DND-41 (cell line): ENCODE results near the gene WDFY4.

Experiments used
- ATAC-seq: fragments of 200-7000 bp; cut with Tn5 transposase; 3 replicates; pipeline ENCODE4 v1.9.1; 2021; ENCODE audit warnings: low read depth; ENCODE audit not compliant: insufficient read depth
- DNase-seq: peaks from one replicate; pipeline ENCODE4 v3.0.0-alpha.2; 2020
- H2AFZ ChIP-seq: 2 replicates; pipeline ENCODE4 v1.6.0; 2012; ENCODE audit warnings: low read depth, low read length
- H3K27ac ChIP-seq: 2 replicates; pipeline ENCODE4 v1.5.1; 2012; ENCODE audit warnings: low read length, inconsistent platforms
- H3K27me3 ChIP-seq: fragments of 200-600 bp; sonication (generic); 2 replicates; pipeline ENCODE4 v1.6.0; 2012; ENCODE audit warnings: low read length, mild to moderate bottlenecking, inconsistent platforms; ENCODE audit not compliant: insufficient read depth, poor library complexity
- H3K36me3 ChIP-seq: 2 replicates; pipeline ENCODE4 v1.5.1; 2012; ENCODE audit warnings: low read length, inconsistent platforms; ENCODE audit not compliant: insufficient read depth
- H3K4me1 ChIP-seq: 2 replicates; pipeline ENCODE4 v1.5.1; 2012; ENCODE audit warnings: mild to moderate bottlenecking, low read length; ENCODE audit not compliant: insufficient read depth
- H3K4me2 ChIP-seq: 2 replicates; pipeline ENCODE4 v1.6.0; 2012; ENCODE audit warnings: mild to moderate bottlenecking, moderate library complexity, low read length, inconsistent platforms; ENCODE audit not compliant: insufficient read depth
- H3K4me3 ChIP-seq, 2 experiments: fragments of 200-600 bp in 1 of 2; shearing (Covaris generic) in 1 of 2; 2 replicates each; pipeline ENCODE4 v1.5.1; 2012 to 2016; ENCODE audit warnings: inconsistent platforms in 2 of 2, low read length in 2 of 2, mild to moderate bottlenecking in 2 of 2, low read depth in 1 of 2, moderate library complexity in 1 of 2
- H3K79me2 ChIP-seq: 2 replicates; pipeline ENCODE4 v1.6.0; 2012; ENCODE audit warnings: low read length, inconsistent platforms; ENCODE audit not compliant: insufficient read depth
- H3K9ac ChIP-seq: 2 replicates; pipeline ENCODE4 v1.6.0; 2012; ENCODE audit warnings: low read depth, mild to moderate bottlenecking, inconsistent platforms, low read length, moderate library complexity
- H3K9me3 ChIP-seq: 2 replicates; pipeline ENCODE4 v1.5.1; 2012; ENCODE audit warnings: low read length, moderate library complexity, mild to moderate bottlenecking, inconsistent platforms; ENCODE audit not compliant: insufficient read depth, severe bottlenecking
- H4K20me1 ChIP-seq: 2 replicates; pipeline ENCODE4 v1.6.0; 2012; ENCODE audit warnings: low read length; ENCODE audit not compliant: insufficient read depth
- CTCF ChIP-seq: IDR thresholded peaks from 2 replicates; pipeline ENCODE4 v1.5.1; 2012; ENCODE audit warnings: borderline replicate concordance, low read length, moderate library complexity, mild to moderate bottlenecking; ENCODE audit not compliant: poor library complexity, severe bottlenecking; ENCODE audit errors: extremely low read depth
- EZH2 ChIP-seq: IDR thresholded peaks from 3 replicates; pipeline ENCODE4 v1.6.1; 2012; ENCODE audit warnings: borderline replicate concordance, low read depth, mild to moderate bottlenecking, moderate library complexity, low read length, inconsistent platforms; ENCODE audit not compliant: severe bottlenecking

Gene WDFY4

GRCh38 chr10:49010865-49011264 lies 326.2 kb downstream of the WDFY4 start:
- no peak overlapping the region for H3K27ac ChIP-seq
- H3K4me3 ChIP-seq = no peak overlapping the region
- H3K9me3 ChIP-seq = no peaks in the 10 kb centered on the region
- DNase-seq (no peak), ATAC-seq (no peak)
- TF ChIP-seq EZH2 (no peak), CTCF (no peak)
- no peak overlapping the region for H3K9ac ChIP-seq
- no peaks in the 10 kb centered on the region for H3K79me2 ChIP-seq
- no peaks in the 10 kb centered on the region for H3K4me1 ChIP-seq
- no peak overlapping the region for H3K4me2 ChIP-seq
- H4K20me1 ChIP-seq = no peaks in the 10 kb centered on the region
- H2AFZ ChIP-seq = no peak overlapping the region
- no peaks in the 10 kb centered on the region for H3K36me3 ChIP-seq
- no peaks in the 10 kb centered on the region for H3K27me3 ChIP-seq

GRCh38 chr10:49011756-49012155 lies 327.1 kb downstream of the WDFY4 start:
- H2AFZ ChIP-seq = no peak overlapping the region
- ATAC-seq (no peak), DNase-seq (no peak)
- H3K79me2 ChIP-seq = no peaks in the 10 kb centered on the region
- no peaks in the 10 kb centered on the region for H3K27me3 ChIP-seq
- H3K9ac ChIP-seq = no peak overlapping the region
- H3K4me2 ChIP-seq = no peak overlapping the region
- no peaks in the 10 kb centered on the region for H3K36me3 ChIP-seq
- H3K4me3 ChIP-seq = no peak overlapping the region
- no peaks in the 10 kb centered on the region for H4K20me1 ChIP-seq
- H3K27ac ChIP-seq = no peak overlapping the region
- no peak for TF ChIP-seq CTCF
- TF ChIP-seq EZH2 = no peak
- H3K9me3 ChIP-seq = no peaks in the 10 kb centered on the region
- no peaks in the 10 kb centered on the region for H3K4me1 ChIP-seq

- no peak overlapping the region for H3K4me2 ChIP-seq
- DNase-seq (no peak), ATAC-seq (no peak)
- TF ChIP-seq EZH2 (no peak), CTCF (no peak)
- H3K9ac ChIP-seq = no peak overlapping the region
- no peak overlapping the region for H2AFZ ChIP-seq
- H4K20me1 ChIP-seq = no peaks in the 10 kb centered on the region
- no peaks in the 10 kb centered on the region for H3K9me3 ChIP-seq
- H3K4me3 ChIP-seq = no peak overlapping the region
- H3K4me1 ChIP-seq = no peaks in the 10 kb centered on the region
- peaks cover 5% of the 10 kb centered on the region for H3K27me3 ChIP-seq
- no peaks in the 10 kb centered on the region for H3K79me2 ChIP-seq
- no peaks in the 10 kb centered on the region for H3K36me3 ChIP-seq
- no peak overlapping the region for H3K27ac ChIP-seq
Measured at GRCh38 chr10:49012603-49013002, 327.9 kb downstream of the WDFY4 start.

GRCh38 chr10:49015700-49016099 lies 331.0 kb downstream of the WDFY4 start:
- no peaks in the 10 kb centered on the region for H3K4me1 ChIP-seq
- ATAC-seq = no peak
- no peak overlapping the region for H3K4me2 ChIP-seq
- H3K9me3 ChIP-seq = no peaks in the 10 kb centered on the region
- H3K79me2 ChIP-seq = no peaks in the 10 kb centered on the region
- no peak overlapping the region for H2AFZ ChIP-seq
- no peak overlapping the region for H3K27ac ChIP-seq
- TF ChIP-seq EZH2 = no peak
- no peak for TF ChIP-seq CTCF
- H3K4me3 ChIP-seq = no peak overlapping the region
- no peaks in the 10 kb centered on the region for H3K36me3 ChIP-seq
- no peaks in the 10 kb centered on the region for H4K20me1 ChIP-seq
- H3K27me3 ChIP-seq = peaks cover 11% of the 10 kb centered on the region
- no peak overlapping the region for H3K9ac ChIP-seq
- DNase-seq = no peak
